Pulmonary artery endothelial cell (primary cell): ENCODE data around the gene ADPRHL1. TPM values are rescaled to one million over a fixed set of nuclear protein-coding genes. Genes with fewer than 3 reads are reported as not detected.
"Not testable (repeated sequence)": the region's sequence is repeated elsewhere in the genome, so short reads cannot be mapped to it uniquely, and the experiment has no call there.

ENCODE experiments used
- DNase-seq: peaks from one replicate; pipeline ENCODE4 v3.0.0-alpha.2; 2011; ENCODE audit warnings: low read depth, low spot score
- total RNA-seq: library from RNA; depleted of rRNA; stranded (reverse); fragments of >200 nt; gene quantifications from 2 replicates; pipeline ENCODE4 v1.2.3, GENCODE V29; 2014

The ADPRHL1 gene
- total RNA-seq, 1 donor from 2014 or later, result 0.20 TPM

DNA sequence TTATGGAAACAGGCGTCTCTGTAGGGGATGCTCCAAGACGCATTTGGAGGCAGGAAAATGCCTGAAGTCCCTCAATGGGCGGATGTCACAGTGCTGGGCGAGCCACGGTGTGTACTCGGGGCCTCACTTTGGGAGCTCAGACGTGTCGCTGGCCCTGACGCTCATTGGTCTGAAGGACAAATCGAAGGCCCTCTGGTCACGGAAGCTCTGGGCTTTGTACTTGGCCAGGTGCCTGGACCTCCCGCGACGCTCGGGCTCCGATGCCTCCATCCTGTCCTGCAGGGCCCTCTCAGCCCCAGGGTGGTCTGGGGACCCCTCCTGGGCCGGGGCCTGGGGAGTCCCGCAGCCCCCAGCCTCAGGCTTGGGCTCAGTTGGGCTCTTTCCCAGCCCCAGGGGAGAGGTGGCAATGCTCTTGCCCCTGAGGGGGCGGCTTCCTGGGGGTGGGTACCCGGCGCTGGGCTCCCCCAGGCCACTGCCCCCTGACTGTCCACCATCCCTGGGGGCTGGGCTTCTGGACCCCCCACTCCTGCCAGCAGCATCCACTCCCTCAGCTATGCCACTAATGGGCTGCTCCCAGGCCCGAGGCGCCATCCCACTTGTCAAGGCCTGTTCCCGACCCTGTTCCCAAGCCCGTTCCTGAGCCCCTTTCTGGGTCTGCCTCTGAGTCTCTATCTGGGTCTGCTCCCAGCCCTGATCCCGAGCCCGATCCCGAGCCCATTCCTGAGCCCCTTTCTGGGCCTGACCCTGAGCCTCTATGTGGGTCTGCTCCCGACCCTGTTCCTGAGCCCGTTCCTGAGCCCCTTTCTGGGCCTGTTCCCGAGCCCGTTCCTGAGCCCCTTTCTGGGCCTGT, 49.8 kb downstream of the ADPRHL1 start:
- DNase-seq, result no peak

DNA sequence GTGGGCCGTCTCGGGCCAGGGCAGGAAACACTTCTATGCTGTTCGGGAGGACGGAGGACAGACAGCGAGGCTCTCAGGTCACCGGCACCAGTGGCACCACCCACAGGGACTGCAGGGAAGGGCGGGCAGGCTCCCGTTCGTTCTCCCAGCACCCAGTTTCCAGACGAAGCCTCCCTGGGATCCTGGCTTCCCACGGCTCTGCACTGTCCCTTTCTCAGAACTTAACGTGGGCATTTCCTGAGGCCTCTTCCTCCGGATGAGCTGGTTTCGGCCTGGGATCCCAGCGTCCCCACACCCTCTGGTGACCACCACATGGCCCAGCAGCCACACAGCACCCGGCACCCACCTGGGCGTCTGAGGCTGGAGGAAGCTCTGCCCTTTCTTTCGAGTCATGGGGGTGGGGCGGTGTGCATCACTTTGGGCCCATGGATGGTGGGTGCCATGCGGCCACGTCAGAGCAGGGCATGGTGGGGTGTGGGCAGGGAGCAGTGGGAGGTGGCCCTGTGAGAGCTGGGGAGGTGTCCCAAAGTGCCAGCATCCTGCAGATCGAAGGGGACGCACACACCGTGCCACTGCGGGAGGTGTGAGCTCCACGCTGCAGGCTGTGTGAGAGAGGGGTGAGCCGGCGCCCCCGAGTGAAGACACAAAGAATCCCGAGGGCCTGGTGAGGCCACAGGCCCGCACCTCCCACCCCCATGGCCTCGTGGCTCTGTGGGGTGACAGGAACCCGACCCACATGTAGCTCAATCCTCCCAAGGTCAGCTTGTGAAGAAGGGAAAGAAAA, 50.6 kb downstream of the ADPRHL1 start:
- no peak for DNase-seq

DNA sequence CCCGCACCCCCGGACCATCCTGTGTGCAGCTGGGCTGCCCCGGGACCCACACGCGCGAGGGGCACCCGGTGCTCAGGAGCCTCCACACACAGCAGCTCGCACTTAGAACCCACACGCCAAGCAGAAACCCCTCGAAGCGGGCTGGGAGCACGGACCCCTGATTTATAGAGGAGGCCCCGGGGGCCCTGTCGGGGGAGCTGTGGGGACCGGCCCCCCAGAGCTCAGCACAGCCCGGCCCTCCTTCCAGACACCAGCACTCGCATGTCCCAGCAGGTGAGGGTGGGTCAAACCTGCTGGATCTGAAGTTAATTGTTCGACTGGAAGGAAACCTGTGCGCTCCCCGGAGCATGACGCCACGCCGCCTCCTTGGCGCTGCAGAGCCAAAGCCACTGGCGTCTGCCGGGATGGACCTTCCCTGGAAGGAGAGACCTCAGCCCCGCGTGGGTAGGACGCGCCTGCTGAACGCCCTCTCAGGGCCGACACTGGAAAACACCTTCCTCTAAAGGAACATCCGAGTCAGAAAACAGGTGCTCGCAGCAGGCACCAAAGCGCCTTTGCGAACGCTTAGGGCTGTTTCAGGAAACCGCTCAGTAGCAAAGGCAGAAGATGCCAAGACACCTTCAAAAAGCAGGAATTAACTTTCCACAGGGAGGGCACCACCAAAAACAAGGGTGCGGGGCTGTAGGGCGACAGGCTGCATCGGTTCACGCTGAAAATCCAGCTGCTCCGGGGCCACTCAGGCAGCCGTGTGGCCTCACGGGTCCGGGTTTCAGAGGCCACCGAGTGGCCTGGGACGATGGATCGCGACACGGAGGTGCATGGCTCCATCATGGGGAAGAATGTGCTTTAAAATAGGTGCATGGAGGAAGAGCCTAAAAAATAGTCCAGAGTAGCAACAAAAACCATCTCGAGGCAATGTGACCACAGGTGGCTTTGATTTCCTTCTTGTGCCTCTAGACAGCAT, 51.6 kb downstream of the ADPRHL1 start:
- no peak for DNase-seq

DNA sequence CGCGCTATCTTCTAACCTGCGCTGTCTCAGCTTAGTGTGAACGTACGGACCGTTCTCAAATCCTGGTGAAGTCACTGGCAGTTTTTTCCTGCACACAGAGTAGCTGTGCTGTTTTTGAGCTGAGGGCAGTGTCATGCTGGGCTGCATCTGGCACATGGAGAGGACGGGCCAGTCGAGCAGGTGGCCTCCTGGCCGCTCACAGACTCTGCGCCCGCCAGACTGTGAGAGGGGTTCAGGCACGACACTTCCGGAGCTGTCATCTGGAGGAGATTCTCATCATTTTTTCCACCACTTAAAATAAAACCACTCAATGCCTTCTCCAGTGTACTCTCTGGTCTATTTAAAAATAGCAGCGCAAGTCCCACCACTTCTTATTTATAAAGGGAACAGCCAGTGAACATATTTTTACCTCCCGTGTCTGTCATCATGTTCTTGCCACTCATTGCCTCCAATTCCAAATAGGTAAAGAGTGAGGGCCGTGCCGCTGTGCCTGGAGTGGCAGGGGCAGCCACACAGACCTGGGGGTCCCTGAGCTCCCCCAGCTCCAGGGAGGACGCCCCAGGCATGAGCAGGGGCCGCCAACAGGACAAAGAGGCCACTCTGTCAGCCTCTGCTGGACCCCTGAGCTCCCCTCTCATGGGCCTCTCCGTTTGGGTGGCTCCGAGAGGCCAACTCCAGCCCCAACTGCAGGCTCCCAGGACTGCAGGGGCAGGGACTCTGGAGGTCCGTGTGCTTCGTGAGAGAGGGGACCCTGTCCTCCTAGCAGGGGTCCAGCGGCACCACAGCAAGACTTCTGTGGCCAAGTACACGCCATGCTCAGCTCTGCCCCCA, 52.5 kb downstream of the ADPRHL1 start:
- no peak for DNase-seq

DNA sequence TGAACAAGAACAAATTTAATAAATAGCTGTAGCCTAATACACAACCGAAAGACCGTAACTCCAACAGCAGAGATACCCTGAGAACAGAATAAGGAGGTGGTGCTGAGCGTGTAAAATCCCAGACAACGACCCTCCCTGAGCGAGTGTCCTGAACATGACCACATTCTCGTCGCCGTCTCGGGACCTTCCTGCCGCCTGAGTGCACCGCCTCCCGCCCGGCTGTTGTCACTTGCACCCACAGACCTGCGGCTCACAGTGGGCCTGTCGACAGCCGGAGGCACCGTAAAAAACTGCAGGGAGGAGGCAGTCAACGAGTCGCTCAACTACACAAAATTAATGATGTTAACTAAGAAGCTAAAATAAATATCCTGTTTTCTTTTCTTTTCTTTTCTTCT, 53.5 kb downstream of the ADPRHL1 start:
- no peak for DNase-seq

DNA sequence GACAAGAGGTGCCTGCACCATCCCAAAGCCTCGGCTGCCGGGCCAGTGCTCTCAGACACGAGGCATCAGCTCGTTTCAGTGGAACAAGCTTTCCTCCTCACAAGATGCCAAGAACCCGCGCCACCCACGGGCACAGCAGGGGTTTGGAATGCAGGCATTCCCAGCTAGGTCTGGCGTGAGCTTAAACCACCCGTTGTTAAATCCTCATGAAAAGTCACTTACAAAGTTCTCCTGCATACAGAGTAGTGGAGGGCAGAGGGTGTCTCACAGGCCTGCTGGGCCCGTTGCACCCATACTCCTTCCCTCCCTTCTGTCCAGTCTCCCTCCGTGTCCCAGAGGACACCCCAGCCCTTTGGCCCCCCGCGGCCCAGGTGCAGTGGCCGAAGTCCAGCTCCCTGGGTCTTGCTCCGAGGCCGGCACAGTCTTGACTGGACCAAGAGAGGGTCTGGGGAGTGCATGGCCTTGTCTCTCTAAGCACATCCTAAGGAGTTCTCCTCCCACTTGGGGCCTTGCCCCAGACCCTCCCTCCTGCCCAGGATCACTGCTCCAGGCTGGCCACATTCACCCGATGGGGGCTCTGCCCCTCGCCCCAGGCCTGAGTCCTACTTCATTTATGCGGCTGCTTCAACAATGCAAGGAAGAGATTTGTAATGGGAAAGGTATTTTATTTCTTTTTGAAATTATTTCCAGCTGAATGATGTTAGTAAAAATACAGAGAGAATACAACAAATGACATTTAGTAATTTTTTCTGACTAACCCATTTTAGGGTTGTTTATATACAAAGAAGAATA, 54.1 kb downstream of the ADPRHL1 start:
- no peak for DNase-seq

DNA sequence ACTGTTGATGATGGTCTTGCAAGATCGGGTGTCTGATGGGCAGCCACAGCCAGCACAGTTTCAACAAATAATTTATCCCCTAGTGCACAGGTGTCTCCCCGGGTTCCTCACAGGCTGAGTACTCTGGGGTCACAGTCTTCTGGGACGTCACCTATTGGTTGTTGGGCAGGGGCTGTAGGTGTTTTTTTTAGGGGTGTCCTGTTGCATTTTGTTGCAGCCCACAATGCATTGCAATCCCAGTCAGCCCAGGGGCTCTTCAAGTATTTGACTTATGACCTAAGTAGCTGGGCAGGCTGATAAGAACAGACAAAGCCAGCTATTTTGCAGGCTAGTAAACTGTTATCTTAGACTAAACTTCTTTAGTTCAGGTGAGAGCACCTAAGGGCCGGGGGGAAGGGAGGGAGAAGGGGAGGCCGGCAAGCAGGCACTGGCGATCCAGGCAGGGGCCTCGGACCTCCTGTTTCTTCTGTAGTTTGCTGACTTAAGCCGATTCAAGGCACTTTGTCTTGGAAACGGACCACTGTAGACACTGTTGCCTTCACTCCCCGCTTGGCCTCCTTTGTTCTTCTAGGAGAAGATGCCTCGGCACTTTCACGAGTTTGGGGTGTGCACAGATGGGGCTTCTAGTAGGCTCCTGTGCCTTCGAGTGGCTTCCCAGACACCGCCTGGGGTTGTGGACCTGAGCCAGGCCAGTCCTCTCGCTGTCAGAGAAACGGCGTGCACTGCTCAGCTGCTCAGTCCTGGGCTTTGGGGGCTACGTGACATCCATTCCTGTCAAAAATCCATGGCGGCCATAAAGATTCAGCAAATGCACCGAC, 55.5 kb downstream of the ADPRHL1 start:
- DNase-seq, result no peak

DNA sequence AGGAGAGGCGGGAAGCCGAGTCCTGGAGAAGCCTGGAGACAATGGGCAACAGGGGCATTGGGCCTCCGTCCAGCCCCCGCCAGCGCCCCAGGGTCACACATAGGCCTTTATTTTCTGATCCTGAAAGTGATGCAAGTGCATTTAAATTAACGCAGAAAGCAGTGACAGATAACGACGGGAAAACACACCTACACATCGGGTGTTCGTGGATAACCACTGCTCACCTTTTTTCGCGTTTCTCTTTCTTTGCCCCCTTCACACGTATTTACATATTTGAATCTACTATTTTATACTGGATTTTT, 59.0 kb downstream of the ADPRHL1 start:
- DNase-seq, result no peak

DNA sequence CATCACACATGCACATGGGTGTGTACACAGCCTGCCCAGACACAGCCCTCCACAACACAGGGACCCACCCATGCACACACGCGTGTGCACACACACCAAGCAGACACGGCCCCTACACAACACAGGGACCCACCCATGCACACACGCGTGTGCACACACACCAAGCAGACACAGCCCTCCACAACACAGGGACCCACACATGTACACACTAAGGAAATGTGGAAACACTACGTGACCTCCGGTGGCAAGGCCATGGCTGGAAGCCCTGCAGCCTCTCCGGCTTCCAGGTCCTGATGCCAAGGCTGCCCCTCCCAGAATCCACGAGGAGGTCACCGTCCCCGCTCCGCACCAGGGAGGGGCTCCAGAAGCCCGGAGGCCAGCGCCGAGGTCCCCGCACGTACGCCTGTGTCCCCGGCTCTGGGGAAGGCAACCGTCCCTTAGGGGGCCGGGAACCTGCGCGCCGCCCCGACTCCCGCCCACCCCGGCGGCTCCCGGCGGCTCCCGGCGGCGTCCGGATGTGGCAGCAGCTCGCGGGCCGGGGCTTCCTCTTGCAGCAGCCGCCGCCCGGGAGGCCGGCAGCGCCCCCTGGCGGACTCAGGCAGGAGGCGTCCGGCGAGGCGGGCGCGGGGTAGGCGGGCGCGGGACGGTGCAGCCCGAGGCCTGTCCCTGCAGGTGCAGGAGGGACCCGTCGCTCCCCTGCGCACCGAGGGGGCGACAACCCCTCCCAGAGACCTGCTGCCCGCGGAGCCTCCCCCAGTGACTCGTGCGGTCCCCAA, 59.5 kb downstream of the ADPRHL1 start:
- no peak for DNase-seq

DNA sequence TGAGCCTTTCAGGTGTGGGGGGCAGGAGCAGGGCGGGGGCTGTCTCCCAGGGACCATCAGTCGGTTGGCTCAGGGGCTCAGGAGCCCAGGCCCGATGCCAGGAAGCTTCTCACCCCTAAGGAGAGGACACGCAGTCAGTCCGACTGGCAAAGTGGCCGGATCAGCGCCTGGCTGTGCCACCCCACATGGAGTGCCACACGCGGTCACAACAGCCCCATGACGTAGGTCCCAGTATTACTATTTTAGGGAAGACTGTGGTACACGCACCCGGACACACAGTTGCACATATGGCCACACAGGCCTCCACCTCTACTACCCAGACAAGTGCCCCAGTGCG, 60.1 kb downstream of the ADPRHL1 start:
- no peak for DNase-seq

DNA sequence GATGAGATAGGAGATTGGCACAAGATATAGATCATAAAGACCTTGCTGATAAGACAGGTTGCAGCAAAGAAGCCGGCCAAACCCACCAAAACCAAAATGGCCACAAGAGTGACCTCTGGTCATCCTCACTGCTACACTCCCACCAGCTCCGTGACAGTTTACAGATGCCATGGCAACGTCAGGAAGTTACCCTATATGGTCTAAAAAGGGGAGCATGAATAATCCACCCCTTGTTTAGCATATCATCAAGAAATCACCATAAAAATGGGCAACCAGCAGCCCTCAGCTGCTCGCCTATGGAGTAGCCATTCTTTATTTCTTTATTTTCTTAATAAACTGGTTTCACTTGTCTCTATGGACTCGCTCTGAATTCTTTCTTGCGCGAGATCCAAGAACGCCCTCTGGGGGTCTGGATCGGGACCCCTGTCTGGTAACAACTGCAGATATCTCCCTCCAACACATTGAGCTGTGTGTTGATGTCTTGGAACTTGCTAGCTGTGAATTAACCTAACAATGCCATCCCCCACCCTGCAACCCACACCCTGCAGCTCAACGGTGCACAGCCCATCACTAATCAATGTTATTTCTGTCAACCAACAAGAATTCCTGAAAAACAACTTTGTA, 62.3 kb downstream of the ADPRHL1 start:
- no peak for DNase-seq

DNA sequence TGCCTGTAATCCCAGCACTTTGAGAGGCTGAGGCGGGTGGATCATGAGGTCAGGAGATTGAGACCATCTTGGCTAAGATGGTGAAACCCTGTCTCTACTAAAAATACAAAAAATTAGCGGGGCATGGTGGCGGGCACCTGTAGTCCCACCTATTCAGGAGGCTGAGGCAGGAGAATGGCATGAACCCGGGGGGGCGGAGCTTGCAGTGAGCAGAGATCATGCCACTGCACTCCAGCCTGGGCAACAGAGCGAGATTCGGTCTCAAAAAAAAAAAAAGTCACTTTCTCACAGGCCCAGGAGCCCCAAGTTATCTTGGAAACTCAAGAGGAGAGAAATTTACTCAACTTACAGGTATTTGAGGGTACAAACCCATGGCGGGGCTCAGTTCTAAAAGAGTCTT, 63.7 kb downstream of the ADPRHL1 start:
- DNase-seq, result not testable (repeated sequence)

DNA sequence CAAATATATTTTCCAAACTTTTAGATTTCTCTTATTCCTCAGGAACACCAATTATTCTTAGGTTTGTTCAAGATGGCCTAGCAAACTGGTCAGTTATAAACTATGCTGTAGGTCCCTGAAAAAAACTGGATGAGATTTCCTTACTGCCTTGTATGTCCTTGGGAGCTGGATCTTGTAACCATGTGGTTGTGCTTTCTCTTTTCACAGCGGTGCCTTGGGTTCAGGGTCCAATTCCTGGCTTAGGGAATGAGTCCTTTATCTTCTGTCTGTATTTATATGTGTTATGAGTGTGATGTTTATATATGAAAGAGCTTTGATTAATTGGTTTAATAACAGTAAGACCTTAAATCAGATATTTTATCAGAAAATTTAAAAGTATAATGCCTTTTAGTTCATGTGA, 65.9 kb downstream of the ADPRHL1 start:
- no peak for DNase-seq

DNA sequence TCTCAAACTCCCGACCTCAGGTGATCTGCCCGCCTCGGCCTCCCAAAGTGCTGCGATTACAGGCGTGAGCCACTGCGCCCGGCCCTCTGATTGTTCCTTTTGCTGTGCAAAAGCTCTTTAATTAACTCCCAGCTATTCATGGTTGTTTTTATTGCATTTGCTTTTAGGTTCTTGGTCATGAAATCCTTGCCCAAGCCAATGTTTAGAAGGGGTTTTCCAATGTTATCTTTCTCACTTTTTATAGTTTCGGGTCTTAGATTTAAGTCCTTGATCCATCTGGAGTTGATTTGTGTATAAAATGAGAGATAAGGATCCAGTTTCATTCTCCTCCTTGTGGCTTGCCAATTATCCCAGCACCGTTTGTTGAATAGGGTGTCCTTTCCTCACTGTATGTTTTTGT, 70.2 kb downstream of the ADPRHL1 start:
- no peak for DNase-seq

DNA sequence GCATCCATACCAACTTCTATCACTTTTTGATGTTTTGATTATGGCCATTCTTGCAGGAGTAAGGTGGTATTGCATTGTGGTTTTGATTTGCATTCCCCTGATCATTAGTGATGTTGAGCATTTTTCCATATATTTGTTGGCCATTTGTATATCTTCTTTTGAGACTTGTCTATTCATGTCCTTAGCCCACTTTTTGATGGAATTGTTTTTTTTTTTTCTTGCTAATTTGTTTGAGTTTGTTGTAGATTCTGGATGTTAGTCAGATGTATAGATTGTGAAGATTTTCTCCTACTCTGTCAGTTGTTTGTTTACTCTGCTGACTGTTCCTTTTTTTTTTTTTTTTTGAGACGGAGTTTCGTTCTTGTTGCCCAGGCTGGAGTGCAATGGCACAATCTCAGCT, 70.7 kb downstream of the ADPRHL1 start:
- DNase-seq, result not testable (repeated sequence)

DNA sequence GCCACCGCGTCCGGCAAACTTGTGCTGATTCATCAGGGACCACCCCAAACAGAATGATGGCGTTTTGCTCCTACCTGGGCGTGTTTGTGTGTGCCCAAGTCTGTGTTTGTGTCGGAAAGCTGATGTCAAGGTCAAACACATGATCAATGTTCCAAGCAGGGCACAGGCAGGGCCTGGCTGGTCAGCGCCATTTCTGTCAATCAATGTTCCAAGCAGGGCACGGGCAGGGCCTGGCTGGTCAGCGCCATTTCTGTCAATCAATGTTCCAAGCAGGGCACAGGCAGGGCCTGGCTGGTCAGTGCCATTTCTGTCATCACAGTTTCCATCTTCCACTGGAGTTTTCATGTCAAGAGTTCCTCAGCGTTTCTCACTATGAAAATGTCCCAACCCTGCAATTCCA, 74.5 kb downstream of the ADPRHL1 start:
- no peak for DNase-seq

DNA sequence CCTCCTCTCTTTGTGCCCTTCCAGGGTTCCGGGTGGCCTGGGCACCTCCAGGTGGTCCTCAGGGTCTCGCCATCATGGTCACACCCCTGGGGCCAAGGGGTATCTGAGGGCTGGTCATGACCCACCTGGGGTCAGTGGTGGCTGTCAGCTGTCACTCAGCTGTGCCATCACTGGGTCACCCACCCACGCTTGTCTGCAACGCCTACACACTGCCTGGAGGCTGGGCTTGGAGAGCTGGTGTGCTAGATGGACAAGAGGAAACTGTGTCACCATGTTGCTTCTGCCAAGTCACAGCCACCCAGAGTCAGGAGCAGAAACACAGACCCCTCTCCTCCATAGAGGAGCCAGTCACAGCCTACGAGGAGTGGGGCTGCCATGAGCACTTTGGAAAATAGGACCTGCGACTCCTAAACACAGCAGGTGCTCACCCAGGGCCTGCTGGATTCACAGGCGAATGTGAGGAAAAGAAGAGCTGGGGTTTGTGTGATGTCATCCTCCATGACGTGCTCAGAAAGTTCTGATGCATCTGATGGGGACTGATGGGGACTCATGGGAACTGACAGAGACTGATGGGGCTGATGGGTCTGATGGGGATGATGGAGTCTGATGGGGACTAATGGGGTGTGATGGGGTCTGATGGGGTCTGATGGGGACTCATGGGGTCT, 78.6 kb downstream of the ADPRHL1 start:
- DNase-seq, result no peak
